OCI-LY7 (cell line): ENCODE data around the gene CEND1. TPM values are rescaled to one million over a fixed set of nuclear protein-coding genes. Genes with fewer than 3 reads are reported as not detected.

Source experiments
- BruUV-seq: library from RNA; stranded (reverse); fragments of 400-500 nt; replicated peaks from 2 replicates; lab custom pipeline; 2021; lab: Mats Ljungman, UMichigan
- CTCF ChIA-PET: fragments of 300-600 bp; sonication (Branson Sonifier 250); formaldehyde crosslinking; loops from one replicate; lab custom pipeline; 2022; ENCODE audit warnings: antibody characterized with exemption; ENCODE audit not compliant: unreplicated experiment; lab: Charles Lee
- POLR2A ChIA-PET: fragments of 300-600 bp; sonication (Branson Sonifier 250); formaldehyde crosslinking; loops from one replicate; lab custom pipeline; 2022; ENCODE audit warnings: antibody characterized with exemption; lab: Charles Lee
- DNase-seq: peaks from one replicate; pipeline ENCODE4 v3.0.0-alpha.2; 2015; ENCODE audit warnings: low spot score
- H2AFZ ChIP-seq: fragments of 200-600 bp; sonication (generic), shearing (Covaris generic); 2 replicates; pipeline ENCODE4 v1.6.1; 2014; ENCODE audit warnings: mild to moderate bottlenecking, antibody characterized with exemption, low read length, moderate library complexity
- H3K27ac ChIP-seq: fragments of 200-600 bp; sonication (generic); 2 replicates; pipeline ENCODE4 v1.5.1; 2014; ENCODE audit warnings: mixed run types, low read depth, mild to moderate bottlenecking, moderate library complexity, low read length, inconsistent platforms; ENCODE audit not compliant: poor library complexity, severe bottlenecking
- H3K36me3 ChIP-seq: fragments of 200-600 bp; sonication (generic); 2 replicates; pipeline ENCODE4 v1.6.1; 2014; ENCODE audit warnings: mild to moderate bottlenecking, antibody characterized with exemption, low read length, moderate library complexity, mixed read lengths; ENCODE audit not compliant: insufficient read depth
- H3K4me1 ChIP-seq: fragments of 200-600 bp; sonication (generic); 2 replicates; pipeline ENCODE4 v1.5.1; 2014; ENCODE audit warnings: mild to moderate bottlenecking, low read length; ENCODE audit not compliant: insufficient read depth, poor library complexity, severe bottlenecking
- H3K4me2 ChIP-seq: fragments of 200-600 bp; sonication (generic); 2 replicates; pipeline ENCODE4 v1.6.1; 2014; ENCODE audit warnings: mild to moderate bottlenecking, low read length
- H3K4me3 ChIP-seq: fragments of 200-600 bp; sonication (generic); 2 replicates; pipeline ENCODE4 v1.5.1; 2014; ENCODE audit warnings: mild to moderate bottlenecking, low read depth, low read length; ENCODE audit not compliant: poor library complexity, severe bottlenecking
- H3K79me2 ChIP-seq: fragments of 200-600 bp; sonication (generic); 2 replicates; pipeline ENCODE4 v1.6.1; 2016; ENCODE audit warnings: low read depth, mild to moderate bottlenecking, low read length, moderate library complexity, mixed read lengths; ENCODE audit not compliant: insufficient read depth
- H3K9me2 ChIP-seq: fragments of 200-600 bp; sonication (generic); 2 replicates; pipeline ENCODE4 v1.6.1; 2016; ENCODE audit warnings: mild to moderate bottlenecking, low read length, mixed read lengths; ENCODE audit not compliant: insufficient read depth
- H3K9me3 ChIP-seq: fragments of 200-600 bp; sonication (generic); 2 replicates; pipeline ENCODE4 v1.6.1; 2014; ENCODE audit warnings: mild to moderate bottlenecking, mixed run types, low read length, mixed read lengths
- H4K20me1 ChIP-seq: fragments of 200-600 bp; sonication (generic); 2 replicates; pipeline ENCODE4 v1.6.1; 2014; ENCODE audit warnings: mild to moderate bottlenecking, antibody characterized with exemption, low read length, moderate library complexity, mixed read lengths; ENCODE audit not compliant: insufficient read depth
- CTCF ChIP-seq: fragments of 200-600 bp; sonication (generic); conservative IDR thresholded peaks from 2 replicates; pipeline ENCODE4 v1.5.1; 2014; ENCODE audit warnings: mild to moderate bottlenecking, antibody characterized with exemption, low read length, moderate library complexity, mixed read lengths
- EZH2phosphoT487 ChIP-seq: fragments of 200-600 bp; sonication (generic); IDR thresholded peaks from 2 replicates; pipeline ENCODE4 v1.6.1; 2018; ENCODE audit warnings: low read depth, borderline replicate concordance, mild to moderate bottlenecking, mixed run types, antibody characterized with exemption, low read length, moderate library complexity, mixed read lengths
- intact Hi-C: fragments of 100-400 bp; cut with micrococcal nuclease; formaldehyde crosslinking; loops from one replicate; pipeline ENCODE4 v1.10.0; 2022; ENCODE audit not compliant: unreplicated experiment
- total RNA-seq, 2 experiments: library from RNA; depleted of rRNA in 1 of 2; stranded (reverse); fragments of >200 nt in 1 of 2; shearing (Covaris generic) in 1 of 2; gene quantifications; 2 replicates each; pipeline ENCODE4 v1.2.3, GENCODE V29; 2014 to 2022

Gene CEND1
- total RNA-seq, 2 experiments from 2014 or later, result 17.5 to 32.5 TPM

GRCh38 chr11:776561-777287, 13.2 kb downstream of the CEND1 start:
- no TSS peak for BruUV-seq
- Histone ChIP-seq H3K4me3 (peak overlapping the region; percentile 95), H3K9me3 (no peaks in the 10 kb centered on the region), H3K4me1 (peaks cover 22% of the 10 kb centered on the region), H3K9me2 (no peaks in the 10 kb centered on the region), H3K27ac (peak overlapping the region; percentile 57), H3K79me2 (peaks cover 32% of the 10 kb centered on the region), H2AFZ (no peak overlapping the region), H3K36me3 (peaks cover 33% of the 10 kb centered on the region), H4K20me1 (no peaks in the 10 kb centered on the region), H3K4me2 (peak overlapping the region; percentile 90)
- DNase-seq, result peak; percentile 71
- ChIA-PET POLR2A (interaction anchor here (0.6 to 2.2 kb wide), 5 partner anchors 20 to 148 kb away, joined by 3 to 9 read pairs (median 5); partner anchors contain the start of genes DEAF1 and TALDO1), CTCF (interaction anchor here (0.6 to 1.2 kb wide), 2 partner anchors 29 to 116 kb away, joined by 3 read pairs; no protein-coding TSS in a partner anchor)
- peak; percentile 31; the same call in 1 of the 2 replicates for TF ChIP-seq CTCF
- no peak for TF ChIP-seq EZH2phosphoT487
- intact Hi-C loops, result loop anchor here (1.0 to 2.0 kb wide), 2 partner anchors 20 to 29 kb away; partner anchors contain the start of gene TALDO1

- CTCF ChIA-PET, result interaction anchor here (0.6 to 1.2 kb wide), 3 partner anchors 30 to 116 kb away, joined by 3 to 8 read pairs (median 3); no protein-coding TSS in a partner anchor
- Histone ChIP-seq H3K27ac (peak overlapping the region; percentile 57), H3K4me3 (peak overlapping the region; percentile 95)
Observed at GRCh38 chr11:776263-776560, 13.7 kb downstream of the CEND1 start.

More at GRCh38 chr11:776263-776560, 13.7 kb downstream of the CEND1 start:
- Histone ChIP-seq H2AFZ (no peak overlapping the region), H3K36me3 (peaks cover 38% of the 10 kb centered on the region), H4K20me1 (no peaks in the 10 kb centered on the region), H3K4me2 (peak overlapping the region; percentile 90), H3K9me3 (no peaks in the 10 kb centered on the region), H3K4me1 (peaks cover 22% of the 10 kb centered on the region), H3K9me2 (no peaks in the 10 kb centered on the region), H3K79me2 (peaks cover 32% of the 10 kb centered on the region)
- intact Hi-C loops, result loop anchor here (1.0 to 2.0 kb wide), 2 partner anchors 21 to 29 kb away; partner anchors contain the start of gene TALDO1
- no peak for TF ChIP-seq CTCF
- no peak for TF ChIP-seq EZH2phosphoT487
- DNase-seq, result no peak
- POLR2A ChIA-PET, result interaction anchor here (0.6 to 2.2 kb wide), 3 partner anchors 20 to 31 kb away, joined by 4 to 9 read pairs (median 5); partner anchors contain the start of gene TALDO1
- no TSS peak for BruUV-seq
